Neural cell (in vitro differentiated cells): ENCODE results near the gene CDKAL1.

ENCODE experiments used
- CTCF ChIP-seq: fragments of 450-650 bp; IDR thresholded peaks from 2 replicates; pipeline ENCODE4 v1.5.1; 2014; ENCODE audit warnings: antibody characterized with exemption, mild to moderate bottlenecking, moderate library complexity; ENCODE audit not compliant: poor library complexity, severe bottlenecking
- EP300 ChIP-seq: fragments of 450-650 bp; conservative IDR thresholded peaks from 2 replicates; pipeline ENCODE4 v1.6.1; 2014; ENCODE audit warnings: antibody characterized with exemption, mild to moderate bottlenecking, moderate library complexity; ENCODE audit not compliant: poor library complexity, severe bottlenecking
- EZH2 ChIP-seq: fragments of 200-600, 300-800 bp; shearing (Covaris generic), sonication (generic); IDR thresholded peaks from 2 replicates; pipeline ENCODE4 v1.6.1; 2014; ENCODE audit warnings: antibody characterized with exemption, low read length, borderline replicate concordance, mild to moderate bottlenecking; ENCODE audit not compliant: insufficient read depth, poor library complexity, severe bottlenecking
- RAD21 ChIP-seq: fragments of 450-650 bp; conservative IDR thresholded peaks from 2 replicates; pipeline ENCODE4 v1.6.1; 2014; ENCODE audit warnings: antibody characterized with exemption, mild to moderate bottlenecking, moderate library complexity
- SMC3 ChIP-seq: fragments of 450-650 bp; conservative IDR thresholded peaks from 2 replicates; pipeline ENCODE4 v1.6.1; 2014; ENCODE audit warnings: antibody characterized with exemption, mild to moderate bottlenecking, moderate library complexity; ENCODE audit not compliant: poor library complexity
- TAF1 ChIP-seq: IDR thresholded peaks from 2 replicates; pipeline ENCODE4 v1.6.1; 2012; ENCODE audit warnings: low read depth

DNA sequence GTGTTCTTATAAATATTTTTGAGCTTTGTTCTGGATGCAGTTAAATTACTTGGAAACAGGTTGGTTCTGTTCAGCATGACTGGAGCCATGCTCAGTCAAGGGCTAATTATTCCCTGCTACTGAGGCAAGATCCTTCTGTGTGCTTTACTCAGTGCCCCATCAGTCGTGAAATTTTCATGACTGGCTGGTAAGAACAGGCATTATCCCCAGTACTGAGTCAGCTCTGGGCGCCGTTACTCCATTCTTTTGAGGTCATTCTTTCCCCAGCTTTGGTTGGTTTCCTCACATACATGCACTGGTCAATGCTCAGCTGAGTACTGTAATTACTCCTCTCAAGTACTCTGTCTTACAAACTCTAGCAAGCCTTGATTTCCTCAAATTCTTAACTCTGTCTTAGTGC lies 71.3 kb downstream of the CDKAL1 start:
- TF ChIP-seq CTCF (no peak), EP300 (no peak), SMC3 (no peak), TAF1 (no peak), EZH2 (no peak), RAD21 (no peak)
